Testis (tissue), 2 donors: ENCODE data around the gene ISCU.

ENCODE experiments used
- POLR2A ChIP-seq: fragments of 450-650 bp; IDR thresholded peaks from one replicate; pipeline ENCODE4 v1.6.1; 2017; ENCODE audit warnings: antibody characterized with exemption, mild to moderate bottlenecking, moderate library complexity
- TF ChIP-seq, protein P1 (sequence below), 3 experiments: fragments of 450-650 bp in 2 of 3; fragments of 200-600 bp in 1 of 3; sonication (generic) in 1 of 3; IDR thresholded peaks; one replicate each; pipeline ENCODE4 v1.5.1; 2016 to 2019; ENCODE audit warnings: antibody characterized with exemption in 3 of 3, mild to moderate bottlenecking in 2 of 3, moderate library complexity in 1 of 3

DNA sequence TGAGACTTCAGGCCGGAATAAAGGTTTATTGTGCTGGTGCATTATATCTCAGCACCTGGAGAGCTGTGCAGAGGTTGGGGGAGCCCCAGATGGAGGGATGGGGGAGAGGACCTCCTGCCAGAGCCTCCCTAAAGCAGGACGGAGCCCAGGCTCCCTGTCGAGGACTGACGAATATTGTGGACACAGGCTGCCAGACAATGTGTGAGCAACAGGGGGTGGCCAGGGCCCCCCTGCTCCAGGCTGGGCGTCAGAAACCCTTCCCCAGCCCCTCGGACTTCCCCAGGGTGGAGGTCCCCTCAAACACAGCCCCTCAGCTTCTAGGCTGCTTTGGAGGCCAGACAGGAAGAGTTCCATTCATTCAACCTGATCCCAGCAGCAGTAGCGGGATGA, 27.4 kb downstream of the ISCU start:
- TF ChIP-seq, protein P1, sequence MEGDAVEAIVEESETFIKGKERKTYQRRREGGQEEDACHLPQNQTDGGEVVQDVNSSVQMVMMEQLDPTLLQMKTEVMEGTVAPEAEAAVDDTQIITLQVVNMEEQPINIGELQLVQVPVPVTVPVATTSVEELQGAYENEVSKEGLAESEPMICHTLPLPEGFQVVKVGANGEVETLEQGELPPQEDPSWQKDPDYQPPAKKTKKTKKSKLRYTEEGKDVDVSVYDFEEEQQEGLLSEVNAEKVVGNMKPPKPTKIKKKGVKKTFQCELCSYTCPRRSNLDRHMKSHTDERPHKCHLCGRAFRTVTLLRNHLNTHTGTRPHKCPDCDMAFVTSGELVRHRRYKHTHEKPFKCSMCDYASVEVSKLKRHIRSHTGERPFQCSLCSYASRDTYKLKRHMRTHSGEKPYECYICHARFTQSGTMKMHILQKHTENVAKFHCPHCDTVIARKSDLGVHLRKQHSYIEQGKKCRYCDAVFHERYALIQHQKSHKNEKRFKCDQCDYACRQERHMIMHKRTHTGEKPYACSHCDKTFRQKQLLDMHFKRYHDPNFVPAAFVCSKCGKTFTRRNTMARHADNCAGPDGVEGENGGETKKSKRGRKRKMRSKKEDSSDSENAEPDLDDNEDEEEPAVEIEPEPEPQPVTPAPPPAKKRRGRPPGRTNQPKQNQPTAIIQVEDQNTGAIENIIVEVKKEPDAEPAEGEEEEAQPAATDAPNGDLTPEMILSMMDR (IDR thresholded peaks at IDR 0.05) = no peak
- TF ChIP-seq POLR2A = no peak
